Pancreas (tissue), 10 donors: ENCODE measurements around the gene ZNF451. TPM values are rescaled to one million over a fixed set of nuclear protein-coding genes. Genes with fewer than 3 reads are reported as not detected.

Experiments
- ATAC-seq, 4 donors: fragments of 200-7000 bp; cut with Tn5 transposase; one replicate each; pipeline versions ENCODE4 v1.8.0 to v1.9.1; 2020; ENCODE audit warnings: mild to moderate bottlenecking in 4 of 4, moderate library complexity in 4 of 4
- DNase-seq, 6 donors: peaks; one replicate each; pipeline ENCODE4 v3.0.0-alpha.2; 2020
- FAIRE-seq: peaks from 2 replicates; lab custom pipeline; 2012; peaks lifted over from hg19 to GRCh38; lab: Jason Lieb, UNC
- H3K27ac ChIP-seq, 4 donors: fragments of 200-600 bp; sonication (generic); 1 replicate in 3 of 4; 2 replicates in 1 of 4; pipeline versions ENCODE4 v1.5.0 to v1.8.0; 2020
- H3K27me3 ChIP-seq, 4 donors: fragments of 200-600 bp; one replicate each; pipeline ENCODE4 v1.8.0; 2021
- H3K36me3 ChIP-seq, 3 donors: fragments of 200-600 bp; sonication (generic) in 1 of 3; one replicate each; pipeline versions ENCODE4 v1.5.0 to v1.8.0; 2020 to 2021
- H3K4me1 ChIP-seq, 3 donors: fragments of 200-600 bp; one replicate each; pipeline ENCODE4 v1.8.0; 2021
- H3K4me3 ChIP-seq, 4 donors: fragments of 200-600 bp; sonication (generic) in 2 of 4; one replicate each; pipeline versions ENCODE4 v1.5.0 to v1.8.0; 2020 to 2021
- H3K9me3 ChIP-seq, 4 donors: fragments of 200-600 bp; one replicate each; pipeline ENCODE4 v1.8.0; 2021
- WGBS, 2 donors: extraction: QIAGEN DNeasy Blood & Tissue Kit; methylation state at CpG; one replicate each; pipeline ENCODE4 v1.1.7; 2013; 5-methylcytosine and 5-hydroxymethylcytosine counted together
- intact Hi-C, 3 donors: fragments of 100-400 bp; cut with DNase I; formaldehyde crosslinking; loops; one replicate each; pipeline versions ENCODE4 v1.11.1 to v1.14.2; 2022
- polyA plus RNA-seq, 2 donors: library from polyadenylated mRNA; stranded (reverse); fragments of 200-250 nt; gene quantifications; one replicate each; pipeline ENCODE4 v1.2.3, GENCODE V29; 2013
- total RNA-seq, 6 donors: library from RNA; stranded (reverse); fragmentation: NEBNext Ultra II Directional in 4 of 6; extraction: Animal tissue kit (Norgen Biotek cat#: 25700) in 4 of 6; gene quantifications; one replicate each; pipeline versions ENCODE4 v1.2.1 to v1.2.4, GENCODE V29; 2021 to 2023
- TF ChIP-seq, protein P1 (sequence below), 4 donors: fragments of 200-600 bp; sonication (generic) in 3 of 4; IDR thresholded peaks; one replicate each; pipeline versions ENCODE4 v1.5.0 to v1.8.0; 2021; ENCODE audit warnings: antibody characterized with exemption in 4 of 4
- donor health status: healthy with polysubstance abuse.
- donor health status: DM: no; HTN: no; CAD: no; lungs with moderate emphysema.
- donor health status: DM: no; HTN: no; CAD: no.
- donor health status: control.
- donor health status: control.
- donor health status: Bipolar disorder and iron deficiency.
- donor health status: DM: yes; HTN: yes; CAD: no.
- donor health status: DM: no; HTN: no; CAD: no.
- donor health status: DM: no; HTN: no; CAD: no.
- donor health status: DM: yes; HTN: yes; CAD: no.

ZNF451 gene
- total and polyA plus RNA-seq, 8 donors: 9.4 to 26.7 (median 18.3) TPM

DNA sequence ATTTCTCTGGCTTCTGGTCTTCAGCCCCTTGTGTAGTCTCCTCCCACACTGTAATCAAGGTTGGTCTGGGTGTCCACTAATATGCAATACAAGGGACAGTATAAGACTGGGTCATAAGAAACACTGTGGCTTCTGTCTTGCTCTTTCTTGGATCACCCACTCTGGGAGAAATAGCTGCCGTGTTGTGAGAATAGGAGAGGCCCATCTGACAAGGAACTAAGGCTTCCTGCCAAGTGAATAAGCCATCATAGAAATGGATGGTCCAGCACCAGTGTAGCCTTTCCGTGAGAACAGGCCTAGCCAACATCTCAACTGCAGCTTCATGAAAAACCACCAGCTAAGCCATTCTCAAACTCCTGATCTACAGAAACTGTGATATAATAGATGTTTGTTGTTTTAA, 105.5 kb downstream of the ZNF451 start:
- 85 to 92% methylated on average over 2 of the region's 2 CpGs for WGBS, 2 donors
- no peak overlapping the region for H3K27ac ChIP-seq

DNA sequence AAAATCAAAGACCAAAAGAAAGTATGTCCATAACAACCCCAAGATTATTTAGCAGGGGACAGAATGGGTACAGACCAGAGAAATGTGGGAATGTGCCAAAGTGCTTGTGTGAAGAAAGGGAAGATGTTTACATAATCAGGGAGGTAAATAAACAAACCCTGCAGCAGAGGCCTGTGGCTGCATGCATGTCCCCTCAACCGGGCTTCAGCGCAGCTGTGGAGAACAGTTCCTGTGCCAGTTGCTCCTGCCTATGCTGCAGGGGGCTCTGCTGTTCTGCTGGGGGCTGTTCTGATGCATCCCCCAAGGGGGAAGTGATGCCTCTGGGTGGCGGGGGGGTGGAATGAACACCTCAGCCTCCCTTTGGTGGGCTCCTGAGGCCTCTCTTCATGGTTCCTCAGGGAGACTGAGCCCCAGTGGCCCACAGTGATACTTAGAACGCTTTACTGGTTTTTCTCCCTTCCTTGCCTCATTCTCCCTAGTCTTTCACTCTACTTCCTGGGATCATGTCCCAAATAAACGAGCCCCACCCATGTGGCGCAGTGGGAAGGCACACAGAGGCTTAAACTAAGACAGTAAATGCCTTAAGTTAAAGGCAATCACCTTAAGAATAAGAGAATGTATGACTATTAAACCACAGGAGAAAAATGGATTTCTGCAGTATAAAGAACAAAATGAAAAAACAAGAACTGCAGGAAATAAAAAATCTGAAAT, 109.1 kb downstream of the ZNF451 start:
- no peak for FAIRE-seq
- Histone ChIP-seq H3K4me1 (no peaks in the 10 kb centered on the region), H3K36me3 (no peaks in the 10 kb centered on the region), H3K4me3 (no peak overlapping the region), H3K27ac (no peak overlapping the region), H3K27me3 (no peaks in the 10 kb centered on the region), H3K9me3 (no peaks in the 10 kb centered on the region)
- ATAC-seq: no peak
- intact Hi-C loops: no loop called here
- peak in 1 of 6 donors; percentile 29 for DNase-seq
- 72 to 80% methylated on average over 6 of the region's 6 CpGs for WGBS, 2 donors
- TF ChIP-seq, protein P1, sequence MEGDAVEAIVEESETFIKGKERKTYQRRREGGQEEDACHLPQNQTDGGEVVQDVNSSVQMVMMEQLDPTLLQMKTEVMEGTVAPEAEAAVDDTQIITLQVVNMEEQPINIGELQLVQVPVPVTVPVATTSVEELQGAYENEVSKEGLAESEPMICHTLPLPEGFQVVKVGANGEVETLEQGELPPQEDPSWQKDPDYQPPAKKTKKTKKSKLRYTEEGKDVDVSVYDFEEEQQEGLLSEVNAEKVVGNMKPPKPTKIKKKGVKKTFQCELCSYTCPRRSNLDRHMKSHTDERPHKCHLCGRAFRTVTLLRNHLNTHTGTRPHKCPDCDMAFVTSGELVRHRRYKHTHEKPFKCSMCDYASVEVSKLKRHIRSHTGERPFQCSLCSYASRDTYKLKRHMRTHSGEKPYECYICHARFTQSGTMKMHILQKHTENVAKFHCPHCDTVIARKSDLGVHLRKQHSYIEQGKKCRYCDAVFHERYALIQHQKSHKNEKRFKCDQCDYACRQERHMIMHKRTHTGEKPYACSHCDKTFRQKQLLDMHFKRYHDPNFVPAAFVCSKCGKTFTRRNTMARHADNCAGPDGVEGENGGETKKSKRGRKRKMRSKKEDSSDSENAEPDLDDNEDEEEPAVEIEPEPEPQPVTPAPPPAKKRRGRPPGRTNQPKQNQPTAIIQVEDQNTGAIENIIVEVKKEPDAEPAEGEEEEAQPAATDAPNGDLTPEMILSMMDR (IDR thresholded peaks at IDR 0.05): no peak

More for the DNA sequence above, 105.5 kb downstream of the ZNF451 start:
- no peaks in the 10 kb centered on the region for H3K9me3 ChIP-seq
- FAIRE-seq: no peak
- no peak for DNase-seq
- H3K4me3 ChIP-seq: no peak overlapping the region
- TF ChIP-seq, protein P1 (IDR thresholded peaks at IDR 0.05): no peak
- H3K36me3 ChIP-seq: no peaks in the 10 kb centered on the region
- intact Hi-C loops: no loop called here
- no peaks in the 10 kb centered on the region for H3K4me1 ChIP-seq
- no peaks in the 10 kb centered on the region for H3K27me3 ChIP-seq
- no peak for ATAC-seq

- Histone ChIP-seq H3K4me3 (no peak overlapping the region), H3K36me3 (no peaks in the 10 kb centered on the region), H3K4me1 (no peaks in the 10 kb centered on the region), H3K27me3 (no peaks in the 10 kb centered on the region), H3K27ac (no peak overlapping the region), H3K9me3 (no peaks in the 10 kb centered on the region)
- DNase-seq (no peak), ATAC-seq (no peak), FAIRE-seq (no peak)
- TF ChIP-seq, protein P1 (IDR thresholded peaks at IDR 0.05): no peak
- intact Hi-C loops: no loop called here
- 69 to 79% methylated on average over 1 of the region's 1 CpG for WGBS, 2 donors
These were observed 111.7 kb downstream of the ZNF451 start for GRCh38 chr6:57201718-57202117.

- Histone ChIP-seq H3K27me3 (no peaks in the 10 kb centered on the region), H3K4me1 (no peaks in the 10 kb centered on the region), H3K9me3 (no peaks in the 10 kb centered on the region), H3K36me3 (no peaks in the 10 kb centered on the region), H3K27ac (no peak overlapping the region), H3K4me3 (no peak overlapping the region)
- intact Hi-C loops: no loop called here
- no peak for DNase-seq
- WGBS, 2 donors: 82 to 90% methylated on average over 7 of the region's 7 CpGs
- TF ChIP-seq, protein P1 (IDR thresholded peaks at IDR 0.05): no peak
- no peak for FAIRE-seq
- ATAC-seq: no peak
These were observed 115.8 kb downstream of the ZNF451 start for GRCh38 chr6:57205550-57206328.

DNA sequence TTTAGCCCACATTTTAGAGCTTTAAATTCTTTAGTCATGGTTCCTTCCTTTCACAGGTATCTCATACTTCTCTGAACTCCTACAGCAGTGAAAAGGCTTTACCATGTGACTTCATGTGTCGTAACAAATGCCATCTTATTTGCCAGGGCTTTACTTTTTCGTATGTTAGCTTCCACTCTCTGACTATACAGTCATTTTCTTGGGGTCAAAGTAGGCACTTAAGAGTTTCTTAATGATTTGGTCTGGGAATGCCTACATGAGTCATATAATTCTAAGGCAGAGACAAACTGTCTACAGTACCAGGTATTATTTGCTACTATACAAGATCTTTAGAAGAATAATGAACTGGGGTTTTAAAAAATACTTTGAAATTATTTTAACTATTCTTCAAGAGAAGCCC, 117.2 kb downstream of the ZNF451 start:
- TF ChIP-seq, protein P1 (IDR thresholded peaks at IDR 0.05): no peak
- WGBS, 2 donors: 78 to 87% methylated on average over 2 of the region's 2 CpGs
- no peak for DNase-seq
- Histone ChIP-seq H3K27me3 (no peaks in the 10 kb centered on the region), H3K36me3 (no peaks in the 10 kb centered on the region), H3K9me3 (no peaks in the 10 kb centered on the region), H3K4me3 (no peak overlapping the region), H3K4me1 (no peaks in the 10 kb centered on the region), H3K27ac (no peak overlapping the region)
- no peak for FAIRE-seq
- intact Hi-C loops: no loop called here
- ATAC-seq: no peak
